ENCODE data around the gene NTNG2. TPM values are rescaled to one million over a fixed set of nuclear protein-coding genes. Genes with fewer than 3 reads are reported as not detected.

The NTNG2 gene
- total and polyA plus RNA-seq, 10 donors = 0.44 to 22.4 (median 8.4) TPM

- H3K9me3 ChIP-seq = no peaks in the 10 kb centered on the region
- WGBS, 5 donors = 84 to 94% (median 87%) methylated on average over 7 of the region's 7 CpGs
- H3K27ac ChIP-seq = no peak overlapping the region
- intact Hi-C loops (cut with DNase I; ENCODE audit: low total_unique reads) = no loop called here
- no peak overlapping the region for H3K4me3 ChIP-seq
- DNase-seq = no peak
- peaks cover 0 to 8% (median 0%) of the 10 kb centered on the region in 6 donors for H3K4me1 ChIP-seq
- H3K36me3 ChIP-seq = no peaks in the 10 kb centered on the region
- peaks cover 0 to 36% (median 0%) of the 10 kb centered on the region in 7 donors for H3K27me3 ChIP-seq (replicated peaks in 1 of 7)
- TF ChIP-seq POLR2AphosphoS5 (IDR thresholded peaks at IDR 0.05) (no peak), CTCF (IDR thresholded peaks at IDR 0.05 in 8 of 11, conservative IDR thresholded peaks at IDR 0.05 in 3 of 11) (no peak), POLR2A (IDR thresholded peaks at IDR 0.05) (no peak)
These were observed 49.7 kb downstream of the NTNG2 start for GRCh38 chr9:132211570-132211969.

GRCh38 chr9:132214027-132214622 lies 52.3 kb downstream of the NTNG2 start:
- Histone ChIP-seq H3K9me3 (no peaks in the 10 kb centered on the region), H3K4me1 (peaks cover 0 to 32% (median 10%) of the 10 kb centered on the region in 6 donors), H3K4me3 (no peak overlapping the region), H3K27me3 (replicated peaks in 1 of 7) (peaks cover 0 to 27% (median 0%) of the 10 kb centered on the region in 7 donors), H3K27ac (no peak overlapping the region), H3K36me3 (no peaks in the 10 kb centered on the region)
- WGBS, 5 donors = 42 to 51% (median 49%) methylated on average over 14 to 18 of the region's 18 CpGs
- DNase-seq = no peak
- TF ChIP-seq CTCF (IDR thresholded peaks at IDR 0.05 in 8 of 11, conservative IDR thresholded peaks at IDR 0.05 in 3 of 11) (no peak), POLR2AphosphoS5 (IDR thresholded peaks at IDR 0.05) (no peak), POLR2A (IDR thresholded peaks at IDR 0.05) (no peak)
- intact Hi-C loops (cut with DNase I; ENCODE audit: low total_unique reads) = no loop called here

- intact Hi-C loops (cut with DNase I; ENCODE audit: low total_unique reads) = no loop called here
- TF ChIP-seq POLR2AphosphoS5 (IDR thresholded peaks at IDR 0.05) (peak in 1 of 3 donors; percentile 75), CTCF (IDR thresholded peaks at IDR 0.05 in 8 of 11, conservative IDR thresholded peaks at IDR 0.05 in 3 of 11) (no peak)
- Histone ChIP-seq H3K4me1 (peaks cover 0 to 47% (median 10%) of the 10 kb centered on the region in 6 donors), H3K27ac (peak overlapping the region in 7 of 8 donors; percentile 37 to 86 (median 84)), H3K27me3 (replicated peaks in 1 of 7) (peaks cover 0 to 25% (median 0%) of the 10 kb centered on the region in 7 donors), H3K4me3 (no peak overlapping the region), H3K36me3 (no peaks in the 10 kb centered on the region), H3K9me3 (no peaks in the 10 kb centered on the region)
- 70 to 80% (median 78%) methylated on average over 10 of the region's 10 CpGs for WGBS, 5 donors
- peak; percentile 83 for DNase-seq
These were observed 55.2 kb downstream of the NTNG2 start for GRCh38 chr9:132216861-132217619.

GRCh38 chr9:132218208-132218607 lies 56.4 kb downstream of the NTNG2 start:
- H3K27me3 ChIP-seq (replicated peaks in 1 of 7) = peaks cover 0 to 27% (median 0%) of the 10 kb centered on the region in 7 donors
- peak overlapping the region in 7 of 8 donors; percentile 37 to 86 (median 84) for H3K27ac ChIP-seq
- TF ChIP-seq CTCF (IDR thresholded peaks at IDR 0.05 in 8 of 11, conservative IDR thresholded peaks at IDR 0.05 in 3 of 11) (no peak), POLR2A (IDR thresholded peaks at IDR 0.05) (no peak), POLR2AphosphoS5 (IDR thresholded peaks at IDR 0.05) (no peak)
- peaks cover 0 to 53% (median 10%) of the 10 kb centered on the region in 6 donors for H3K4me1 ChIP-seq
- DNase-seq = no peak
- peak overlapping the region in 1 of 8 donors; percentile 6 for H3K4me3 ChIP-seq
- WGBS, 5 donors = 68 to 82% (median 79%) methylated on average over 8 of the region's 8 CpGs
- intact Hi-C loops (cut with DNase I; ENCODE audit: low total_unique reads) = no loop called here
- H3K36me3 ChIP-seq = no peaks in the 10 kb centered on the region
- no peaks in the 10 kb centered on the region for H3K9me3 ChIP-seq

All from spleen (tissue), 11 donors.